HCT116 (cell line): Measurements from ENCODE around the gene SGK1. TPM values are rescaled to one million over a fixed set of nuclear protein-coding genes. Genes with fewer than 3 reads are reported as not detected.

Experiments
- ATAC-seq: fragments of 200-7000 bp; cut with Tn5 transposase; 2 replicates; pipeline ENCODE4 v1.9.1; 2020; ENCODE audit warnings: mild to moderate bottlenecking, moderate library complexity
- BruUV-seq: library from RNA; stranded (reverse); fragments of 400-500 nt; replicated peaks from 2 replicates; lab custom pipeline; 2021; lab: Mats Ljungman, UMichigan
- CTCF ChIA-PET: fragments of 300-600 bp; sonication (Branson Sonifier 250); formaldehyde crosslinking; loops from one replicate; lab custom pipeline; 2021; ENCODE audit warnings: antibody characterized with exemption; lab: Charles Lee
- POLR2A ChIA-PET: fragments of 300-600, 350-600 bp; sonication (Branson Sonifier 250); formaldehyde crosslinking; loops from one replicate; lab custom pipeline; 2021; ENCODE audit warnings: antibody characterized with exemption; lab: Charles Lee
- RAD21 ChIA-PET, 2 experiments: fragments of 300-600 bp; sonication (Branson Sonifier 250); formaldehyde crosslinking; loops; one replicate each; lab custom pipeline; 2023; ENCODE audit warnings: low total read pairs in 2 of 2; ENCODE audit not compliant: uncharacterized antibody in 2 of 2, unreplicated experiment in 2 of 2, low non-redundant PET in 1 of 2; lab: Charles Lee
- DNase-seq: peaks from one replicate; pipeline ENCODE4 v3.0.0-alpha.2; 2010; ENCODE audit warnings: low read depth, low spot score
- H2AFZ ChIP-seq: fragments of 200-600 bp; shearing (Covaris generic), sonication (generic); 2 replicates; pipeline ENCODE4 v1.6.1; 2017; ENCODE audit warnings: low read depth, mixed run types, mixed read lengths, antibody characterized with exemption, low read length; ENCODE audit not compliant: poor library complexity, severe bottlenecking
- H3K27ac ChIP-seq: 2 replicates; pipeline ENCODE4 v1.5.1; 2012; ENCODE audit warnings: low read depth, low read length
- H3K27me3 ChIP-seq: fragments of 200-600 bp; sonication (generic); 2 replicates; pipeline ENCODE4 v1.6.1; 2016; ENCODE audit warnings: mixed run types, low read length, mixed read lengths; ENCODE audit not compliant: insufficient read depth
- H3K36me3 ChIP-seq, 2 experiments: fragments of 200-500 bp in 1 of 2; fragments of 200-600 bp in 1 of 2; sonication (Bioruptor generic) in 1 of 2; sonication (generic) in 1 of 2; 2 replicates each; pipeline versions ENCODE4 v1.5.1 to v1.6.1; 2014 to 2016; ENCODE audit warnings: low read length in 2 of 2, inconsistent platforms in 1 of 2, mixed read lengths in 1 of 2, mixed run types in 1 of 2; ENCODE audit not compliant: insufficient read depth in 2 of 2, control insufficient read depth in 1 of 2
- H3K4me1 ChIP-seq, 2 experiments: fragments of 200-600 bp in 1 of 2; sonication (generic) in 1 of 2; 2 replicates each; pipeline versions ENCODE4 v1.5.1 to v1.6.1; 2012 to 2017; ENCODE audit warnings: low read length in 2 of 2, inconsistent platforms in 1 of 2, mild to moderate bottlenecking in 1 of 2, mixed read lengths in 1 of 2, mixed run types in 1 of 2, moderate library complexity in 1 of 2; ENCODE audit not compliant: insufficient read depth in 2 of 2, control insufficient read depth in 1 of 2
- H3K4me2 ChIP-seq: fragments of 200-600 bp; sonication (generic); 2 replicates; pipeline ENCODE4 v1.6.1; 2017; ENCODE audit warnings: mixed run types, low read length, mixed read lengths
- H3K4me3 ChIP-seq, 2 experiments: fragments of 200-600 bp in 1 of 2; sonication (generic) in 1 of 2; replicated peaks in 1 of 2; 2 replicates each; pipeline ENCODE4 v1.5.1; 2011 to 2016; ENCODE audit warnings: low read length in 2 of 2, control low read depth in 1 of 2, low read depth in 1 of 2, mild to moderate bottlenecking in 1 of 2, mixed read lengths in 1 of 2, mixed run types in 1 of 2
- H3K79me2 ChIP-seq: fragments of 200-600 bp; sonication (generic); 2 replicates; pipeline ENCODE4 v1.6.1; 2017; ENCODE audit warnings: mild to moderate bottlenecking, mixed run types, low read length, moderate library complexity, mixed read lengths; ENCODE audit not compliant: insufficient read depth
- H3K9ac ChIP-seq: fragments of 200-600 bp; sonication (generic); 2 replicates; pipeline ENCODE4 v1.6.1; 2016; ENCODE audit warnings: low read length, mixed read lengths
- H3K9me2 ChIP-seq: fragments of 200-600 bp; sonication (generic), shearing (Covaris generic); 2 replicates; pipeline ENCODE4 v1.6.1; 2017; ENCODE audit warnings: mixed run types, mild to moderate bottlenecking, moderate library complexity; ENCODE audit not compliant: insufficient read depth
- H3K9me3 ChIP-seq, 2 experiments: fragments of 200-500 bp in 1 of 2; fragments of 200-600 bp in 1 of 2; sonication (Bioruptor generic) in 1 of 2; sonication (generic) in 1 of 2; 2 replicates each; pipeline ENCODE4 v1.6.1; 2014 to 2017; ENCODE audit warnings: low read length in 2 of 2, mixed read lengths in 2 of 2, inconsistent platforms in 1 of 2, low read depth in 1 of 2, mild to moderate bottlenecking in 1 of 2, mixed run types in 1 of 2, moderate library complexity in 1 of 2; ENCODE audit not compliant: control insufficient read depth in 1 of 2, insufficient read depth in 1 of 2
- H4K20me1 ChIP-seq: fragments of 200-600 bp; sonication (generic), shearing (Covaris generic); 2 replicates; pipeline ENCODE4 v1.6.1; 2017; ENCODE audit warnings: mixed run types, mild to moderate bottlenecking, moderate library complexity; ENCODE audit not compliant: insufficient read depth
- EGR1 ChIP-seq: IDR thresholded peaks from 2 replicates; pipeline ENCODE4 v1.6.1; 2012; ENCODE audit warnings: low read depth
- ELF1 ChIP-seq: IDR thresholded peaks from 2 replicates; pipeline ENCODE4 v1.6.1; 2012; ENCODE audit warnings: low read depth, borderline replicate concordance
- FOSL1 ChIP-seq: IDR thresholded peaks from 2 replicates; pipeline ENCODE4 v1.6.1; 2012; ENCODE audit warnings: low read depth
- POLR2A ChIP-seq: IDR thresholded peaks from 2 replicates; pipeline ENCODE4 v1.7.0; 2011; ENCODE audit warnings: borderline replicate concordance; ENCODE audit not compliant: insufficient read depth, insufficient read length; ENCODE audit errors: extremely low read depth
- POLR2AphosphoS5 ChIP-seq: IDR thresholded peaks from 2 replicates; pipeline ENCODE4 v1.6.1; 2011; ENCODE audit warnings: mild to moderate bottlenecking, low read depth, low read length, moderate library complexity
- RAD21 ChIP-seq: IDR thresholded peaks from 2 replicates; pipeline ENCODE4 v1.6.1; 2012; ENCODE audit warnings: low read depth, mild to moderate bottlenecking
- SIN3A ChIP-seq: IDR thresholded peaks from 2 replicates; pipeline ENCODE4 v1.6.1; 2012; ENCODE audit warnings: low read depth
- SP1 ChIP-seq: IDR thresholded peaks from 2 replicates; pipeline ENCODE4 v1.6.1; 2012; ENCODE audit warnings: low read depth
- YY1 ChIP-seq: IDR thresholded peaks from 2 replicates; pipeline ENCODE4 v1.6.1; 2011; ENCODE audit warnings: low read length, low read depth, moderate library complexity, mild to moderate bottlenecking; ENCODE audit not compliant: insufficient replicate concordance; ENCODE audit errors: extremely low read depth
- ZFX ChIP-seq: fragments of 450-650 bp; IDR thresholded peaks from 2 replicates; pipeline ENCODE4 v1.6.1; 2017
- intact Hi-C: fragments of 100-400 bp; cut with micrococcal nuclease; formaldehyde crosslinking; loops from 2 replicates; pipeline ENCODE4 v1.10.0; 2022
- total RNA-seq: library from RNA; stranded (reverse); gene quantifications from one replicate; pipeline ENCODE4 v1.2.1, GENCODE V29; 2021; ENCODE audit not compliant: unreplicated experiment
- TF ChIP-seq, protein P1 (sequence below), 3 experiments: fragments of 200-600 bp in 1 of 3; sonication (generic) in 1 of 3; IDR thresholded peaks in 2 of 3; conservative IDR thresholded peaks in 1 of 3; 2 replicates each; pipeline ENCODE4 v1.5.1; 2012 to 2017; ENCODE audit warnings: low read depth in 2 of 3, low read length in 2 of 3, antibody characterized with exemption in 1 of 3, borderline replicate concordance in 1 of 3, control low read depth in 1 of 3, mild to moderate bottlenecking in 1 of 3, mixed read lengths in 1 of 3, mixed run types in 1 of 3, moderate library complexity in 1 of 3; ENCODE audit not compliant: insufficient read depth in 1 of 3
- TF ChIP-seq, protein P2 (sequence below): IDR thresholded peaks from 2 replicates; pipeline ENCODE4 v1.6.1; 2012

SGK1 gene
- total RNA-seq, 1 experiment from 2014 or later = 4.5 TPM

DNA sequence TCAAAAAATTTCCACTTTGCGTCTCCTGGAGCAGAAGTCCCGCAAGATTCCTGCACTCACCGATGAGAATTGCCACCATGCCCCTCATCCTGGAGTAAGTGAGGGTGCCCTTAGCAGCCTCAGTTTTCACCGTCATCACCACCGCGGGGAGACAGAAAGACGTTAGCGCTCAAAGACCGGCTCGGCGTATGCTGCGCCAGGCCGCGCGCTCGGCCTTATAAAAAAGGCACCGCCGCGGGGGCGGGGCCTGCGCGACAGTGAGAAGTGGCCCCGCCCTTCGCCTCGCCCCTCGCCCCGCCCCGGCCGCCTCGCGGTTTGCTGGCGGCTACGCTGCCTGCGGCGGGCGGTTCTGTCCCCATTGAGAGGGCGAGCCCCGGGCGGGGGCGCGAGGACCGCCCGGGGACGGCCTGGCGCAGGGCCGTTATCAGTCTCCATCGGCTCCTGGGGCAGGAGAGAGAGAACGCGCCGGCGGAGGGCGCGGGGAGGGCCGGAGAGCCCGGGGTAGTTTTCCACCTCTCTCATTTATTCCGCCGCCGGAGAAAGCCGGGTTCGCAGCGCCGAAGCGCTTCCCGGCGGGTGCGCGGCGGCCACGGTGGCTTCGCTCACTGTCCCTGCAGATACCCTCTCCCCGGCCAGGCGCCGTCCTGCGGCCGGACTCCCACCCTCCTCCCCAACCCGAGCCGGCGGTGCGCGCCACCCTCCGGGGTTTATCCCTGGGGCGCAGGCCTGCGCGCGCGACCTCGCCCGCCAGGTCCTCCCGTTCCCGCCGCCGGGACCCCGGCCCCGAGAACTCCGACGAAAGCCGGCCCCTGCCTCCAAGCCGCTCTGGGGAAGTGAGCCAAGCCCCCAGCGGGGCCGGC, 143.0 kb downstream of the SGK1 start (continued):
- TF ChIP-seq, protein P1, sequence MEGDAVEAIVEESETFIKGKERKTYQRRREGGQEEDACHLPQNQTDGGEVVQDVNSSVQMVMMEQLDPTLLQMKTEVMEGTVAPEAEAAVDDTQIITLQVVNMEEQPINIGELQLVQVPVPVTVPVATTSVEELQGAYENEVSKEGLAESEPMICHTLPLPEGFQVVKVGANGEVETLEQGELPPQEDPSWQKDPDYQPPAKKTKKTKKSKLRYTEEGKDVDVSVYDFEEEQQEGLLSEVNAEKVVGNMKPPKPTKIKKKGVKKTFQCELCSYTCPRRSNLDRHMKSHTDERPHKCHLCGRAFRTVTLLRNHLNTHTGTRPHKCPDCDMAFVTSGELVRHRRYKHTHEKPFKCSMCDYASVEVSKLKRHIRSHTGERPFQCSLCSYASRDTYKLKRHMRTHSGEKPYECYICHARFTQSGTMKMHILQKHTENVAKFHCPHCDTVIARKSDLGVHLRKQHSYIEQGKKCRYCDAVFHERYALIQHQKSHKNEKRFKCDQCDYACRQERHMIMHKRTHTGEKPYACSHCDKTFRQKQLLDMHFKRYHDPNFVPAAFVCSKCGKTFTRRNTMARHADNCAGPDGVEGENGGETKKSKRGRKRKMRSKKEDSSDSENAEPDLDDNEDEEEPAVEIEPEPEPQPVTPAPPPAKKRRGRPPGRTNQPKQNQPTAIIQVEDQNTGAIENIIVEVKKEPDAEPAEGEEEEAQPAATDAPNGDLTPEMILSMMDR (IDR thresholded peaks at IDR 0.05 in 2 of 3, conservative IDR thresholded peaks at IDR 0.05 in 1 of 3; ENCODE audit: borderline replicate concordance in 1 of 3, insufficient read depth in 1 of 3, low read depth in 2 of 3, low read length in 2 of 3) = no peak

DNA sequence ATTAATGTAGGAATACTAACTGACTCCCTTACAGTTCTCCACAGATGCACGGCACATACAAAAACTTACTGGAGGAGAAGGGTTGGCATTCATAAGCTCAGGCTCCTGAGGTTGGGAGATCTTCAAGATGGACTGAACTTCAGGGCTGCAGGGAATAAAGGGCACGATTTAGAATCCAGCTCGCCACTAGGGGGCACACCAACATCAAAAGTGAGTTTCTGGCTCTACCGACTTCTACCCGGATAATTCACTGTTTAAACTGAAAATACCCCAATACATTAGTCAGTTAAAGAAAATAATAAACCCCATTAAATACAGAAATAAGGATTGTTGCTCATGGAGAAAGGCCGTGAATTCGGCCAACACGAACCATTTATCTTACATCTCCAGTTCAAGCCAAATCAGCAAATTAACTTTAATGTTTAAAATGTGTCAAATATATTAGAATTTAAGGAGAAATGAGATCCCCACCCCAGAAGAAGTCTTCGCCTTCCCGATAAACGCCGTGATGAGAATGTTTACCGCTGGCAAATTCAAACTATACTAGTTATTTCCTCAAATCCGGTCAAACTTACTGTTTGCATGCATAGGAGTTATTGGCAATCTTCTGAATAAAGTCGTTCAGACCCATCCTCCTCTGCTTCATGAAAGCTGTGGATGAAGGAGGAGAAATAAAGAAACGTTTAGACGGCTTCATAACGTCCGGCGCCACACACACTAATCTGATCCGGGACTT, 143.8 kb downstream of the SGK1 start:
- peak overlapping the region; percentile 72 for H3K9ac ChIP-seq
- no peaks in the 10 kb centered on the region for H3K9me2 ChIP-seq
- H3K27ac ChIP-seq = peak overlapping the region; percentile 12
- H4K20me1 ChIP-seq = no peaks in the 10 kb centered on the region
- peaks cover 0 to 5% of the 10 kb centered on the region in 2 experiments; a peak in 1 of 4 replicates for H3K36me3 ChIP-seq
- TF ChIP-seq FOSL1 (0 out of 2 replicates have a peak, but pooled peaks have one; percentile 1), SIN3A (0 out of 2 replicates have a peak, but pooled peaks have one; percentile 13), ELF1 (no peak), EGR1 (no peak), YY1 (peak; percentile 50), POLR2A (no peak), POLR2AphosphoS5 (no peak), ZFX (no peak), SP1 (no peak), RAD21 (peak; percentile 93)
- TF ChIP-seq, protein P2, sequence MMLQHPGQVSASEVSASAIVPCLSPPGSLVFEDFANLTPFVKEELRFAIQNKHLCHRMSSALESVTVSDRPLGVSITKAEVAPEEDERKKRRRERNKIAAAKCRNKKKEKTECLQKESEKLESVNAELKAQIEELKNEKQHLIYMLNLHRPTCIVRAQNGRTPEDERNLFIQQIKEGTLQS = no peak
- TF ChIP-seq, protein P1 (IDR thresholded peaks at IDR 0.05 in 2 of 3, conservative IDR thresholded peaks at IDR 0.05 in 1 of 3; ENCODE audit: borderline replicate concordance in 1 of 3, insufficient read depth in 1 of 3, low read depth in 2 of 3, low read length in 2 of 3) = peak; percentile 72 to 89 (median 86)
- TF ChIP-seq, all 23 proteins: peak for 5
- RAD21 ChIA-PET = interaction anchor here (0.7 to 1.2 kb wide), 6 partner anchors 467 to 766 kb away, joined by 3 to 7 read pairs (median 4); no protein-coding TSS in a partner anchor
- intact Hi-C loops = loop anchor here (1.0 to 10.0 kb wide), 6 partner anchors 361 to 1008 kb away; partner anchors contain the start of gene MYB
- Histone ChIP-seq H3K27me3 (no peaks in the 10 kb centered on the region), H3K9me3 (no peaks in the 10 kb centered on the region), H3K79me2 (no peaks in the 10 kb centered on the region), H3K4me2 (peak overlapping the region; percentile 79), H3K4me3 (peak overlapping the region; percentile 62 to 69), H2AFZ (peak overlapping the region; percentile 72), H3K4me1 (peaks cover 8 to 21% of the 10 kb centered on the region in 2 experiments)
- POLR2A ChIA-PET = interaction anchor here (1.2 to 1.5 kb wide), 4 partner anchors 467 to 767 kb away, joined by 3 to 5 read pairs (median 5); no protein-coding TSS in a partner anchor
- CTCF ChIA-PET = interaction anchor here (0.7 to 1.6 kb wide), 13 partner anchors 9 to 828 kb away, joined by 3 to 29 read pairs (median 4); no protein-coding TSS in a partner anchor
- peak; percentile 15; the same call in 1 of the 2 replicates for ATAC-seq
- BruUV-seq = TSS peak; percentile 82
- DNase-seq = peak; percentile 76
